ENCODE data around the gene FAM72B. TPM values are rescaled to one million over a fixed set of nuclear protein-coding genes. Genes with fewer than 3 reads are reported as not detected.
A peak's percentile ranks its signal among the peaks of the same experiment; 100 is the strongest.
"Not testable (repeated sequence)": the region's sequence is repeated elsewhere in the genome, so short reads cannot be mapped to it uniquely, and the experiment has no call there.

Gene FAM72B
- polyA plus RNA-seq, 2 donors = 1.3 to 2.2 TPM

DNA sequence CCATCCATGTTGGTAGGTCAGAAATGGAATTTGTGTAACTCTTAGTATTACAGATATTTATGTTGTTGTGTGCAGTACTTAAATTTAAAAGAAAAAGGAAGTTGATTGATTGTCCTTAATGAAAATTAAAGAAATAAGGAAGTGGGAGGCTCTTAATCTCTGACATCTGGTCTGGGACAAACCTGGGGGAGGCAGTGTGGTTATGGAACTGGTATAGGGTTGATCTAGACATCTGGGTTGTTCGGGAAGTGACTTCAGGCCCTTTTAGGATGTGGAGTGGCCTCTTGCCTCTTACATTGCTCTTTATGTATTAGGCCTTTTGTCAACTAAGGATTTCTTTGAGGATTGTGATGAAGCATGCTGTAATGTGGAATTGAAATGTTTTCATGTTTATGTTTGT, 16.1 kb upstream of the FAM72B start:
- H3K27ac ChIP-seq (ENCODE audit: low read depth in 2 of 2, low read length in 1 of 2); H3K4me1 ChIP-seq (ENCODE audit: control insufficient read depth in 2 of 2, insufficient read depth in 2 of 2, low read length in 1 of 2); H3K36me3 ChIP-seq (ENCODE audit: control insufficient read depth in 2 of 2, insufficient read depth in 2 of 2, low read length in 1 of 2); H3K9me3 ChIP-seq (ENCODE audit: control insufficient read depth in 2 of 2, insufficient read depth in 1 of 2, low read depth in 1 of 2, low read length in 1 of 2); H3K27me3 ChIP-seq (ENCODE audit: control insufficient read depth in 1 of 2, insufficient read depth in 2 of 2, low read length in 2 of 2); H3K4me3 ChIP-seq (ENCODE audit: low read depth in 1 of 2, low read length in 2 of 2): not testable (repeated sequence)
- no CpG with 5 or more reads among the region's 1 CpG for WGBS, 2 donors

- not testable (repeated sequence) for H3K9me3 ChIP-seq (ENCODE audit: control insufficient read depth in 2 of 2, insufficient read depth in 1 of 2, low read depth in 1 of 2, low read length in 1 of 2); H3K27ac ChIP-seq (ENCODE audit: low read depth in 2 of 2, low read length in 1 of 2); H3K4me3 ChIP-seq (ENCODE audit: low read depth in 1 of 2, low read length in 2 of 2); H3K4me1 ChIP-seq (ENCODE audit: control insufficient read depth in 2 of 2, insufficient read depth in 2 of 2, low read length in 1 of 2); H3K27me3 ChIP-seq (ENCODE audit: control insufficient read depth in 1 of 2, insufficient read depth in 2 of 2, low read length in 2 of 2); H3K36me3 ChIP-seq (ENCODE audit: control insufficient read depth in 2 of 2, insufficient read depth in 2 of 2, low read length in 1 of 2)
- 86 to 93% methylated on average over 1 of the region's 3 CpGs for WGBS, 2 donors
Measured at GRCh38 chr1:121199763-121200162, 15.6 kb upstream of the FAM72B start.

- H3K9me3 ChIP-seq (ENCODE audit: control insufficient read depth in 2 of 2, insufficient read depth in 1 of 2, low read depth in 1 of 2, low read length in 1 of 2); H3K27me3 ChIP-seq (ENCODE audit: control insufficient read depth in 1 of 2, insufficient read depth in 2 of 2, low read length in 2 of 2); H3K4me3 ChIP-seq (ENCODE audit: low read depth in 1 of 2, low read length in 2 of 2); H3K4me1 ChIP-seq (ENCODE audit: control insufficient read depth in 2 of 2, insufficient read depth in 2 of 2, low read length in 1 of 2); H3K27ac ChIP-seq (ENCODE audit: low read depth in 2 of 2, low read length in 1 of 2); H3K36me3 ChIP-seq (ENCODE audit: control insufficient read depth in 2 of 2, insufficient read depth in 2 of 2, low read length in 1 of 2): not testable (repeated sequence)
- 90 to 93% methylated on average over 2 to 3 of the region's 7 CpGs for WGBS, 2 donors
Measured at GRCh38 chr1:121197095-121197882, 13.1 kb upstream of the FAM72B start.

DNA sequence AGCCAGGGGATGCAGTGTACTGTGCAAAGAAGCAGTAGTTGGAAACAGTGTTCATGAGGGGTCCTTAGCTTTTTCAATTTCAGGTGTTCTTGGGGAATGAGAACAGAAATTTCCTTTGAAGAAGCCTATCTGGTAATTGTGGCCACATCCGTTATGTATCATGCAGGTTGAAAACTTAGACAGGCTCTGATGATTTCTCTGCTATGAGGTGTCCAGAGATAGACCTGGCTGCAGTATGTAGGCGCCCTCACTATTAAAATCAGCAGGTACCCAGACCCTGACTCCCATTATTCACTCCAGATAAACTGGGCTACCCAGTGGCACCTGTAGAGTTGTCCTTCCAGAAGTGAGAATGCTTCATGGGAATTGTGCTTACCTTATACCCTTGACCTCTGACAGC, 8.4 kb upstream of the FAM72B start:
- not testable (repeated sequence) for H3K36me3 ChIP-seq (ENCODE audit: control insufficient read depth in 2 of 2, insufficient read depth in 2 of 2, low read length in 1 of 2); H3K27me3 ChIP-seq (ENCODE audit: control insufficient read depth in 1 of 2, insufficient read depth in 2 of 2, low read length in 2 of 2); H3K27ac ChIP-seq (ENCODE audit: low read depth in 2 of 2, low read length in 1 of 2); H3K9me3 ChIP-seq (ENCODE audit: control insufficient read depth in 2 of 2, insufficient read depth in 1 of 2, low read depth in 1 of 2, low read length in 1 of 2); H3K4me1 ChIP-seq (ENCODE audit: control insufficient read depth in 2 of 2, insufficient read depth in 2 of 2, low read length in 1 of 2); H3K4me3 ChIP-seq (ENCODE audit: low read depth in 1 of 2, low read length in 2 of 2)
- WGBS, 2 donors = 92% methylated on average over 2 of the region's 2 CpGs

DNA sequence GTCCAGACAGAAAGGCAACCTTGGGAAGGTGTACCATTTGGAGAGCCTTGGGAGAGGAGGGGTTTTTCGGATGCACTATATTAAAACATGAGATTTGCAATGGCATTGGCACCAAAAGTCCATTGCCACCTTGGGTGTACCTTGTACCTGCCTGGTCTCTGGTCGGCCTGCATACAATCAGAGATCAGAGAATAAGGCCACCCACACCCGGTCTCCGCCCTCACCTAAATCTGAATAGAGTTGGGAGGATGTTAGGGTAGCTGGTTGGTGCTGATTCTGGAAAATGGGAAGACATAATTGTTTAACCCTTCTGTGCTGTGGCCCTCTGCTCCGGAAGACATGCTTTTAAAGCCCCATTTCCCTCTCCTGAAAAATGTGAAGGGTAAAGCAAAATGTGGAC, 3.8 kb upstream of the FAM72B start:
- not testable (repeated sequence) for H3K36me3 ChIP-seq (ENCODE audit: control insufficient read depth in 2 of 2, insufficient read depth in 2 of 2, low read length in 1 of 2); H3K4me3 ChIP-seq (ENCODE audit: low read depth in 1 of 2, low read length in 2 of 2); H3K27ac ChIP-seq (ENCODE audit: low read depth in 2 of 2, low read length in 1 of 2); H3K9me3 ChIP-seq (ENCODE audit: control insufficient read depth in 2 of 2, insufficient read depth in 1 of 2, low read depth in 1 of 2, low read length in 1 of 2); H3K4me1 ChIP-seq (ENCODE audit: control insufficient read depth in 2 of 2, insufficient read depth in 2 of 2, low read length in 1 of 2); H3K27me3 ChIP-seq (ENCODE audit: control insufficient read depth in 1 of 2, insufficient read depth in 2 of 2, low read length in 2 of 2)
- 81 to 84% methylated on average over 4 of the region's 5 CpGs for WGBS, 2 donors

DNA sequence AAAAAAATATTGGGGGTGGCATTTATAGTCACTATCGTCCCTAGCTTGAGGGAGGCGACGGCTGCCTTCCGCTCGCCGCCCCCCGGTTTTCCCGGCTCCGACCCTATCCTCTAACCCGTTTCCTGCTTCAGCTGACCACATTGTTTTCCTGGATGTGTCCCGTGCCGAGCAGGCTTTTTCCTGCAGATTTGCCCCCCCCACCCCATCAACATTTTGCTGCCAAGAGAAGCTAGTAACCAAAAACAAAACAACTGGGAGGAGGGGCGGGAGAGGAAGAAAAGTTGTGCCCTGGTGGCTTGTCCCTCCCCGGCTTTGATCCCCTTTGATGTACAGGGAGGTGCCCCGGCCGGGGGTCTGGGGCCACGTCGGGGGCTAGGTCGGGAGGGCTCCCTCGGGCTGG, 2.1 kb upstream of the FAM72B start:
- not testable (repeated sequence) for H3K4me3 ChIP-seq (ENCODE audit: low read depth in 1 of 2, low read length in 2 of 2); H3K4me1 ChIP-seq (ENCODE audit: control insufficient read depth in 2 of 2, insufficient read depth in 2 of 2, low read length in 1 of 2); H3K9me3 ChIP-seq (ENCODE audit: control insufficient read depth in 2 of 2, insufficient read depth in 1 of 2, low read depth in 1 of 2, low read length in 1 of 2); H3K36me3 ChIP-seq (ENCODE audit: control insufficient read depth in 2 of 2, insufficient read depth in 2 of 2, low read length in 1 of 2); H3K27me3 ChIP-seq (ENCODE audit: control insufficient read depth in 1 of 2, insufficient read depth in 2 of 2, low read length in 2 of 2); H3K27ac ChIP-seq (ENCODE audit: low read depth in 2 of 2, low read length in 1 of 2)
- 1% methylated on average over 4 of the region's 20 CpGs; no CpG with 5 or more reads in 1 of the 2 donors for WGBS, 2 donors

- H3K27ac ChIP-seq (ENCODE audit: low read depth in 2 of 2, low read length in 1 of 2) = peak overlapping the region in 1 of 2 donors; percentile 59
- peak overlapping the region; percentile 26 to 40 for H3K4me3 ChIP-seq (ENCODE audit: low read depth in 1 of 2, low read length in 2 of 2)
- not testable (repeated sequence) for H3K36me3 ChIP-seq (ENCODE audit: control insufficient read depth in 2 of 2, insufficient read depth in 2 of 2, low read length in 1 of 2); H3K9me3 ChIP-seq (ENCODE audit: control insufficient read depth in 2 of 2, insufficient read depth in 1 of 2, low read depth in 1 of 2, low read length in 1 of 2); H3K27me3 ChIP-seq (ENCODE audit: control insufficient read depth in 1 of 2, insufficient read depth in 2 of 2, low read length in 2 of 2); H3K4me1 ChIP-seq (ENCODE audit: control insufficient read depth in 2 of 2, insufficient read depth in 2 of 2, low read length in 1 of 2)
- no CpG with 5 or more reads among the region's 48 CpGs for WGBS, 2 donors
Measured at GRCh38 chr1:121185140-121185708, 1.1 kb upstream of the FAM72B start.

DNA sequence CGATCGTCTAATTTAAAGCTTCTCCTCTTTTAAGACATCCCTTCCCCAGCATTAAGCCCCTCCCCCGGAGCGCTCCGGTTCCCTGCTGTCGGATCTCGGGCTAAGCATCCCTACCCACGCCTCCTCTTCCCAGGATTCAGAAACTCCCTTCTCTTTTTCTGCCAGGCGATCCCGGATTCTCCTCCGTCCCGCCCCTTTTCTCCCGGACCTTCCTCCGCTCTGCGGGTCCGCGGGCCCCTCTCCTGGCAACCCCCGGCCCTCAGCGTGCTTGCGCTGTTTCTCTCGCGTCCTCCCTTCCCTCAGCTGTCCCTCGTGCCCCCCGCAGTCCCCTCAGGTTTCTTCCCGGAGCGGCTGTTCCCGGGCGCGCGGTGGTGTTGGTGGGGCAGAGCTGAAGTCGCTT, 273 bp downstream of the FAM72B start:
- not testable (repeated sequence) for H3K36me3 ChIP-seq (ENCODE audit: control insufficient read depth in 2 of 2, insufficient read depth in 2 of 2, low read length in 1 of 2); H3K27me3 ChIP-seq (ENCODE audit: control insufficient read depth in 1 of 2, insufficient read depth in 2 of 2, low read length in 2 of 2); H3K9me3 ChIP-seq (ENCODE audit: control insufficient read depth in 2 of 2, insufficient read depth in 1 of 2, low read depth in 1 of 2, low read length in 1 of 2); H3K27ac ChIP-seq (ENCODE audit: low read depth in 2 of 2, low read length in 1 of 2); H3K4me1 ChIP-seq (ENCODE audit: control insufficient read depth in 2 of 2, insufficient read depth in 2 of 2, low read length in 1 of 2)
- WGBS, 2 donors = 1 to 3% methylated on average over 12 to 15 of the region's 31 CpGs
- peak overlapping the region in 1 of 2 donors; percentile 33 for H3K4me3 ChIP-seq (ENCODE audit: low read depth in 1 of 2, low read length in 2 of 2)

DNA sequence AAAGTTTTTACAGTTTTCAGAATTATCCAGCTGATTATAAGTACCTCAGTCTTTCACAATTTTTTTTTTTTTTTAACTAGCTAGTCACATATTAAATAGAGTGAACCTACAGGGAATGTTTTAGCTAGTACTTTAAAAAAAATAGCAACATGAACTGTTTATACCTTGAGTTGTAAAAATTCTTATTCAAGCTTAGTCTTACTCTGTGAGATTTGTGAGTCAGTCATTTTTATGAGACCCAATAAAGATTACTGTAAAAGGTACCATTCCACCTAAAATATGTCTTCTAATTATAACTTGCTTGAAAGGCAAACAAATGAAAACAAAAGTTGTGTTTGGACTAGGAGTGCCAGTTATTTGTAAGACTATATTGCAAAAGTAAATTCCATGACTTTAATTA, 5.9 kb downstream of the FAM72B start:
- H3K27me3 ChIP-seq (ENCODE audit: control insufficient read depth in 1 of 2, insufficient read depth in 2 of 2, low read length in 2 of 2); H3K36me3 ChIP-seq (ENCODE audit: control insufficient read depth in 2 of 2, insufficient read depth in 2 of 2, low read length in 1 of 2); H3K4me1 ChIP-seq (ENCODE audit: control insufficient read depth in 2 of 2, insufficient read depth in 2 of 2, low read length in 1 of 2); H3K27ac ChIP-seq (ENCODE audit: low read depth in 2 of 2, low read length in 1 of 2); H3K4me3 ChIP-seq (ENCODE audit: low read depth in 1 of 2, low read length in 2 of 2); H3K9me3 ChIP-seq (ENCODE audit: control insufficient read depth in 2 of 2, insufficient read depth in 1 of 2, low read depth in 1 of 2, low read length in 1 of 2): not testable (repeated sequence)

DNA sequence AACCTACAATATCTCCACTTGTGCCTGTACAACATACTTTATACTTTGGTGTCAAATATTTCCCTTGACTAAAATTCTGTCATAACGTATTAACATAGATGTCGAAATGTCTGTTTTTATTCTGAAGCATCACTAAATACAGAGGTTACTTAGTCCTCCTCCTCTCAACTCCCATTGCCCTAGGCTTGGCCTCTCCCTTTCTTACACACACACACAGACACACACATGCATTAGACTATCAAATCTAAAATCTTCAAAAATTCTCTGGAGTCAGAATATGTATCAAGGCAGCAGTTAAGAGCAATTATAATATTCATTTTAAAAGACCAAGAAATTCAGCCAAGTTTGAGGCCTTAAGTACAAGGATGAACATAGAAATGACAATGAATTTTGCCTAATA, 7.5 kb downstream of the FAM72B start:
- H3K36me3 ChIP-seq (ENCODE audit: control insufficient read depth in 2 of 2, insufficient read depth in 2 of 2, low read length in 1 of 2); H3K9me3 ChIP-seq (ENCODE audit: control insufficient read depth in 2 of 2, insufficient read depth in 1 of 2, low read depth in 1 of 2, low read length in 1 of 2); H3K27me3 ChIP-seq (ENCODE audit: control insufficient read depth in 1 of 2, insufficient read depth in 2 of 2, low read length in 2 of 2); H3K27ac ChIP-seq (ENCODE audit: low read depth in 2 of 2, low read length in 1 of 2); H3K4me3 ChIP-seq (ENCODE audit: low read depth in 1 of 2, low read length in 2 of 2); H3K4me1 ChIP-seq (ENCODE audit: control insufficient read depth in 2 of 2, insufficient read depth in 2 of 2, low read length in 1 of 2): not testable (repeated sequence)
- 95 to 100% methylated on average over 2 of the region's 2 CpGs for WGBS, 2 donors
